Testis (tissue), 3 donors: ENCODE measurements around the gene PTPRQ. TPM values are rescaled to one million over a fixed set of nuclear protein-coding genes. Genes with fewer than 3 reads are reported as not detected.

Experiments used
- DNase-seq: peaks from one replicate; pipeline ENCODE4 v3.0.0-alpha.2; 2019
- H3K27ac ChIP-seq, 2 donors: fragments of 200-600 bp; sonication (generic); one replicate each; pipeline ENCODE4 v1.5.1; 2019
- H3K27me3 ChIP-seq: fragments of 200-600 bp; sonication (generic); one replicate; pipeline ENCODE4 v1.5.1; 2019
- H3K36me3 ChIP-seq: fragments of 200-600 bp; sonication (generic); one replicate; pipeline ENCODE4 v1.5.1; 2017; ENCODE audit warnings: low read depth; ENCODE audit errors: missing control alignments
- H3K4me1 ChIP-seq: fragments of 200-600 bp; sonication (generic); one replicate; pipeline ENCODE4 v1.5.1; 2019
- H3K4me3 ChIP-seq, 2 donors: fragments of 200-600 bp; sonication (generic); one replicate each; pipeline ENCODE4 v1.5.1; 2017 to 2019
- H3K9me3 ChIP-seq: fragments of 200-600 bp; sonication (generic); one replicate; pipeline ENCODE4 v1.5.1; 2017
- POLR2A ChIP-seq: fragments of 450-650 bp; IDR thresholded peaks from one replicate; pipeline ENCODE4 v1.6.1; 2017; ENCODE audit warnings: antibody characterized with exemption, mild to moderate bottlenecking, moderate library complexity
- WGBS, 2 donors: methylation state at CpG; one replicate each; pipeline ENCODE4 v1.1.5; 2018; 5-methylcytosine and 5-hydroxymethylcytosine counted together
- intact Hi-C: fragments of 100-400 bp; cut with DNase I; formaldehyde crosslinking; loops from one replicate; pipeline ENCODE4 v1.15.1; 2023; ENCODE audit warnings: low total_unique reads
- polyA plus RNA-seq: library from polyadenylated mRNA; stranded (reverse); fragments of 350-450 nt; fragmentation: Illumina TruSeq; extraction: RNeasy Lipid Tissue Mini Kit (QIAGEN cat#74804); gene quantifications from one replicate; pipeline ENCODE4 v1.2.3, GENCODE V29; 2014; ENCODE audit warnings: low read depth, low replicate concordance; ENCODE audit not compliant: insufficient read depth
- total RNA-seq, 2 donors: library from RNA; depleted of rRNA; stranded (reverse); fragments of >200 nt; gene quantifications; one replicate each; pipeline ENCODE4 v1.2.3, GENCODE V29; 2016
- TF ChIP-seq, protein P1 (sequence below), 3 experiments: fragments of 450-650 bp in 2 of 3; fragments of 200-600 bp in 1 of 3; sonication (generic) in 1 of 3; IDR thresholded peaks; one replicate each; pipeline ENCODE4 v1.5.1; 2016 to 2019; ENCODE audit warnings: antibody characterized with exemption in 3 of 3, mild to moderate bottlenecking in 2 of 3, moderate library complexity in 1 of 3

Gene PTPRQ
- total and polyA plus RNA-seq, 3 donors from 2014 or later, result 1.4 to 3.8 (median 3.7) TPM

DNA sequence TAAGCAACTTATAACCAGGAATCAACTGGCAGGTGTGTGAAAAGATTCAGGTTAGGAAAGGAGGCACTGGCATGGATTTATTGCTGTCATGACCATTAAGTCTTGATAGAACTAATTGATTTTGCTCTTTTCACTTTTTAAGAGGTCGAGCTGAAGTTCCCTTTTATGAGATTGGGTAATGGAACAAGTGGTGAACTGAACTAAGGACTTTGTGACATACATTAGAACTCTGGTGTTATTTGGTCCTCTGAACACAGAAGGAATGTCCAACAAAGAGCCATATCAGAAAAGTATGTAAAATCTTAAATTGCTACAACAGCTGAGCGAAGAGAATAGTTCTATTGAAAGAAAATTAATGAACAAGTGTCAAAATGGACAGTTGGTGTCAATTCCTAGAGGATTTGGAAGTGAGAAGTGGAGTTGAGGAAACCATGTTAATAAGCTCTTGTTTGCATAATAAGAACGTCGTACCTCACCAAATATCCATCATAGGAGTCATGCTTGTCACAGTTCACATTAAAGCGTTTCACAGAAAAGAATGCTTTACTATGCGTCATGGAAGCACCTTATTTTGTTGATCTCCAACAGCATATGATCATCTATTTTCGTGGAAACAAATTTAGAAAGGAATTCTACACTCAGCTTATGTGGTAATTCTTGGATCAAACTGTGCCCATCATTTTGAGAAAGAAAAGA lies 255.0 kb downstream of the PTPRQ start:
- no peak overlapping the region for H3K27ac ChIP-seq
- no peaks in the 10 kb centered on the region for H3K9me3 ChIP-seq
- H3K4me1 ChIP-seq, result no peaks in the 10 kb centered on the region
- no peaks in the 10 kb centered on the region for H3K36me3 ChIP-seq
- TF ChIP-seq, protein P1, sequence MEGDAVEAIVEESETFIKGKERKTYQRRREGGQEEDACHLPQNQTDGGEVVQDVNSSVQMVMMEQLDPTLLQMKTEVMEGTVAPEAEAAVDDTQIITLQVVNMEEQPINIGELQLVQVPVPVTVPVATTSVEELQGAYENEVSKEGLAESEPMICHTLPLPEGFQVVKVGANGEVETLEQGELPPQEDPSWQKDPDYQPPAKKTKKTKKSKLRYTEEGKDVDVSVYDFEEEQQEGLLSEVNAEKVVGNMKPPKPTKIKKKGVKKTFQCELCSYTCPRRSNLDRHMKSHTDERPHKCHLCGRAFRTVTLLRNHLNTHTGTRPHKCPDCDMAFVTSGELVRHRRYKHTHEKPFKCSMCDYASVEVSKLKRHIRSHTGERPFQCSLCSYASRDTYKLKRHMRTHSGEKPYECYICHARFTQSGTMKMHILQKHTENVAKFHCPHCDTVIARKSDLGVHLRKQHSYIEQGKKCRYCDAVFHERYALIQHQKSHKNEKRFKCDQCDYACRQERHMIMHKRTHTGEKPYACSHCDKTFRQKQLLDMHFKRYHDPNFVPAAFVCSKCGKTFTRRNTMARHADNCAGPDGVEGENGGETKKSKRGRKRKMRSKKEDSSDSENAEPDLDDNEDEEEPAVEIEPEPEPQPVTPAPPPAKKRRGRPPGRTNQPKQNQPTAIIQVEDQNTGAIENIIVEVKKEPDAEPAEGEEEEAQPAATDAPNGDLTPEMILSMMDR (IDR thresholded peaks at IDR 0.05), result no peak
- no peak for TF ChIP-seq POLR2A
- no peak overlapping the region for H3K4me3 ChIP-seq
- no peaks in the 10 kb centered on the region for H3K27me3 ChIP-seq
- intact Hi-C loops, result no loop called here
- WGBS, 2 donors, result 82 to 86% methylated on average over 7 of the region's 7 CpGs
- no peak for DNase-seq

DNA sequence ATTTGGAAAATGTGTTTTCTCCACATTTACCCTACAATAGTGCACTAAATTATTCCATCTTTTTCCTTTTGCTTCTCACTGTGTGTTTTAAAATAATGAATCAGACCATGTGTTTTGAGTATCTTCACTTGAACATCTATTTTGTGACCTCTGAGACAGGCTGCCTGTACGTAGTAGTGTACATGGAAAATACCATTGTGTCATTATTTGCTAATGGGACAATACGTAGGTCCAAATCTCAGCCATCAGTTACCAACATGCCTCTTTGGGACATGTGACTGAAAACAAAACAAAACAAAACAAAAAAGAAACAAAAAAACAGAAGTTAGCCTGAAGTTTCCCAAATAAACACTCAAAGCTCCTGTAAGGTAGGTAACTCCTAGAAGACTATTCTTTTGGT lies 256.3 kb downstream of the PTPRQ start:
- 82 to 83% methylated on average over 2 of the region's 2 CpGs for WGBS, 2 donors
- Histone ChIP-seq H3K4me3 (no peak overlapping the region), H3K4me1 (no peaks in the 10 kb centered on the region), H3K36me3 (no peaks in the 10 kb centered on the region), H3K27me3 (no peaks in the 10 kb centered on the region), H3K9me3 (no peaks in the 10 kb centered on the region), H3K27ac (no peak overlapping the region)
- intact Hi-C loops, result no loop called here
- DNase-seq, result no peak
- TF ChIP-seq POLR2A, result no peak

DNA sequence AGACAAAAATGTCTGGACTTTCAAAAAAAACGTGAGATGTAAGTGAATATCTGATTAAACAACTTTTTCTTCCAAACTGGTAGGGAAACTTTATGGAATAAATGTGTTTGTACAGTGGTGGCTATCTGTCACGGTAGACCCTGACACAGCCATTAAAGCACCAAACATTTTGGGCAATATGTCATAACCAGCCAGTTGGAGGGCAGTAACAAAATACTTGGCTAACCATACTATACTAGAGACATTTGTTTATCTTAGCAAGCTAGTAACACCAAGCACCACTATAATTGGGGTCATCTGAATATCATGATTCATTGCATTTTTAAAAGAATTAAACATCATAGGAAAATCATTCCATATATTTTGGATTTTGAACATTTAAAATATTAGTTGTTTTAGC lies 257.4 kb downstream of the PTPRQ start:
- H3K9me3 ChIP-seq, result no peaks in the 10 kb centered on the region
- WGBS, 2 donors, result 85 to 87% methylated on average over 2 of the region's 2 CpGs
- intact Hi-C loops, result no loop called here
- H3K36me3 ChIP-seq, result no peaks in the 10 kb centered on the region
- no peak for TF ChIP-seq POLR2A
- TF ChIP-seq, protein P1 (IDR thresholded peaks at IDR 0.05), result no peak
- no peaks in the 10 kb centered on the region for H3K27me3 ChIP-seq
- DNase-seq, result no peak
- H3K27ac ChIP-seq, result no peak overlapping the region
- no peak overlapping the region for H3K4me3 ChIP-seq
- H3K4me1 ChIP-seq, result no peaks in the 10 kb centered on the region

DNA sequence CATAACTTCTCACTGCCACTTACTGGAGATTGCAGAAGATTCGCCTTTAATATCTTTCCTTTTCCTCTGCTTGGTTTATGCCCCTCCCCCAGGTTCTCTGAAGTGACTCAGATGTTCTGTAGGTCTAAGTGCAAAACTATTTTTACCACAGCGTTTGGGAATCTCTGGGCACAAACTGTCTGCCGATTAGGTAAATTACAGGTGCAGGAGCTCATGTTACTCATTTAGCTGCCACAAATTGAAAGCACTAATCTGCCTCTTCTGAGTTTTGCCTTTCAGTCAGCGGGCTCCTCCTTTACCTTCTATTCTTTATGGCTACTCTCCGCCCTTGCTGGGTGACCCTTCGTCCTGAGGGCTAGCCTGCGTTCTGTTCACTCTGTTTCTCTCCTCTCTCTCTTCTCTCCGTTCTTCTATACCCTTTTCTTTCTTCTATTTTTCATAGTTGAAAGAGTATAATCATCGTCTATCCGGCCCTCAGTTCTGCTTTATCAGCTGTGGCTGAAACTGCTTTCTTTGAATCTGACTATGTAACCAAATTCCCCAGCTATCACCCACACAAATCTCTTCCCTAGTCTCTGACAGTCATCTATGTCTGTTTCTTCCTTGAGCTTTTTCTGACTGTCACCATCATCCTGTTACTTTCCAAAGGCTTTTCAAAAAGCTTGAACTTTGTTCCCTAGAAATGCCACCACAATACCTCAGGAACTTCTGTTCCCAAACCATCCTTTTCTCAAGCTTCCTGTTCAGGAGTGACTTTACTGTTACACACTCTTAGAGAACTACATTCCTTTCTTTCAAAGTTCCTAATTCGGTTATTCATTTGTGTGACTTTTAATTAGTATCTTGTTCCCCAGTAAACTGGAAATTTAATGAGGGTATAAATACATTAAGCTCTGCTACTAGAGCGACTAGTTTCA lies 259.1 kb downstream of the PTPRQ start:
- WGBS, 2 donors, result 40 to 56% methylated on average over 12 of the region's 12 CpGs
- H3K9me3 ChIP-seq, result no peaks in the 10 kb centered on the region
- no peaks in the 10 kb centered on the region for H3K4me1 ChIP-seq
- no peaks in the 10 kb centered on the region for H3K36me3 ChIP-seq
- H3K4me3 ChIP-seq, result no peak overlapping the region
- no peak for DNase-seq
- intact Hi-C loops, result no loop called here
- TF ChIP-seq, protein P1 (IDR thresholded peaks at IDR 0.05), result no peak
- no peak for TF ChIP-seq POLR2A
- H3K27ac ChIP-seq, result no peak overlapping the region
- no peaks in the 10 kb centered on the region for H3K27me3 ChIP-seq

DNA sequence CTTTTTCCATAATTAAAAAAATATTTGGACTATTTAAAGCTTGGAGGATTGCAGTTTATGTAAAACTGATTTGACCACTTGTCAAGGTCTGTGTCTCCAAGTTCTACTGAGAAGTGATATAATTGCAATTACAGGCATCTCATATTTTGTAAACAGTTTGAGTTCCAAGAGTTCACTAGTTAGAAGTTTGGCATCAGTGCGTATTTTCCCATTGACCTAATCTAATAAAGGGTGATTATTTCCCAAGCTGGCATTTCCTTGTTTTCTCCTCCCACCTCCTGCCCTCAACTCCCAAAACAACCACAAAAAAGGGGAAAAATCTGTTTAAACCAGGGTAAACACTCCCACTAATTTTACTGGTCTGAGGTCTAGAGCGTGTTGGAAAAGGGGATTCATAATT lies 260.4 kb downstream of the PTPRQ start:
- 73 to 76% methylated on average over 2 of the region's 2 CpGs for WGBS, 2 donors

More for the DNA sequence above, 260.4 kb downstream of the PTPRQ start:
- no peaks in the 10 kb centered on the region for H3K9me3 ChIP-seq
- H3K27me3 ChIP-seq, result no peaks in the 10 kb centered on the region
- H3K4me3 ChIP-seq, result no peak overlapping the region
- intact Hi-C loops, result no loop called here
- no peaks in the 10 kb centered on the region for H3K4me1 ChIP-seq
- no peak overlapping the region for H3K27ac ChIP-seq
- TF ChIP-seq, protein P1 (IDR thresholded peaks at IDR 0.05), result no peak
- TF ChIP-seq POLR2A, result no peak
- no peak for DNase-seq
- no peaks in the 10 kb centered on the region for H3K36me3 ChIP-seq
